Astrocyte (in vitro differentiated cells and primary cell): ENCODE data around the gene KIAA1614. TPM values are rescaled to one million over a fixed set of nuclear protein-coding genes. Genes with fewer than 3 reads are reported as not detected.

Experiments used
- DNase-seq: peaks from one replicate; pipeline ENCODE4 v3.0.0-alpha.2; 2010; ENCODE audit warnings: low read depth
- FAIRE-seq: peaks from 2 replicates; lab custom pipeline; 2011; peaks lifted over from hg19 to GRCh38; lab: Jason Lieb, UNC
- H2AFZ ChIP-seq: 2 replicates; pipeline ENCODE4 v1.6.0; 2012; ENCODE audit warnings: low read depth, low read length, inconsistent platforms
- H3K27ac ChIP-seq: 2 replicates; pipeline ENCODE4 v1.5.1; 2011; ENCODE audit warnings: low read depth, low read length, inconsistent platforms
- H3K27me3 ChIP-seq: 2 replicates; pipeline ENCODE4 v1.6.0; 2011; ENCODE audit warnings: low read length, inconsistent platforms; ENCODE audit not compliant: insufficient read depth
- H3K36me3 ChIP-seq: 2 replicates; pipeline ENCODE4 v1.5.1; 2011; ENCODE audit warnings: low read length, inconsistent platforms; ENCODE audit not compliant: insufficient read depth
- H3K4me1 ChIP-seq: 2 replicates; pipeline ENCODE4 v1.5.1; 2011; ENCODE audit warnings: low read length, inconsistent platforms; ENCODE audit not compliant: insufficient read depth
- H3K4me2 ChIP-seq: 2 replicates; pipeline ENCODE4 v1.6.0; 2012; ENCODE audit warnings: low read length, inconsistent platforms
- H3K4me3 ChIP-seq: 2 replicates; pipeline ENCODE4 v1.5.1; 2011; ENCODE audit warnings: low read depth, mild to moderate bottlenecking, low read length, inconsistent platforms; ENCODE audit not compliant: insufficient read depth
- H3K79me2 ChIP-seq: 2 replicates; pipeline ENCODE4 v1.6.0; 2012; ENCODE audit warnings: mild to moderate bottlenecking, low read length, inconsistent platforms; ENCODE audit not compliant: insufficient read depth
- H3K9ac ChIP-seq: 2 replicates; pipeline ENCODE4 v1.6.0; 2012; ENCODE audit warnings: mild to moderate bottlenecking, low read length, inconsistent platforms
- H3K9me3 ChIP-seq: 2 replicates; pipeline ENCODE4 v1.5.1; 2012; ENCODE audit warnings: low read depth, mild to moderate bottlenecking, low read length, inconsistent platforms; ENCODE audit not compliant: insufficient read depth
- H4K20me1 ChIP-seq: 2 replicates; pipeline ENCODE4 v1.6.0; 2012; ENCODE audit warnings: low read length, inconsistent platforms; ENCODE audit not compliant: insufficient read depth
- H3K27ac Mint-ChIP-seq: one replicate; pipeline ENCODE4 v1.8.0; 2021; ENCODE audit warnings: mild to moderate bottlenecking, mixed read lengths; ENCODE audit not compliant: unreplicated experiment
- H3K27me3 Mint-ChIP-seq: one replicate; pipeline ENCODE4 v1.8.0; 2021; ENCODE audit warnings: low read depth, mixed read lengths; ENCODE audit not compliant: unreplicated experiment
- H3K36me3 Mint-ChIP-seq: one replicate; pipeline ENCODE4 v1.8.0; 2021; ENCODE audit warnings: low read depth, mixed read lengths; ENCODE audit not compliant: unreplicated experiment
- H3K4me1 Mint-ChIP-seq: one replicate; pipeline ENCODE4 v1.8.0; 2021; ENCODE audit warnings: low read depth, mixed read lengths; ENCODE audit not compliant: unreplicated experiment
- H3K4me3 Mint-ChIP-seq: one replicate; pipeline ENCODE4 v1.8.0; 2021; ENCODE audit warnings: mild to moderate bottlenecking, moderate library complexity, mixed read lengths; ENCODE audit not compliant: unreplicated experiment
- H3K9me3 Mint-ChIP-seq: one replicate; pipeline ENCODE4 v1.8.0; 2021; ENCODE audit warnings: mild to moderate bottlenecking, mixed read lengths; ENCODE audit not compliant: unreplicated experiment
- CTCF ChIP-seq: IDR thresholded peaks from 2 replicates; pipeline ENCODE4 v1.5.1; 2011; ENCODE audit warnings: low read depth, mild to moderate bottlenecking, inconsistent platforms, low read length, moderate library complexity; ENCODE audit not compliant: insufficient read depth
- EZH2 ChIP-seq: IDR thresholded peaks from 2 replicates; pipeline ENCODE4 v1.6.1; 2012; ENCODE audit warnings: mild to moderate bottlenecking, low read length, inconsistent platforms; ENCODE audit not compliant: insufficient read depth
- total RNA-seq: library from RNA; stranded (reverse); gene quantifications from 2 replicates; pipeline ENCODE4 v1.2.1, GENCODE V29; 2021

The KIAA1614 gene
- total RNA-seq, 1 donor from 2014 or later = 0.84 TPM

- Histone ChIP-seq H3K4me1 (no peaks in the 10 kb centered on the region), H3K4me2 (no peak overlapping the region), H2AFZ (no peak overlapping the region), H3K9ac (no peak overlapping the region), H3K9me3 (no peaks in the 10 kb centered on the region), H3K27ac (no peak overlapping the region), H4K20me1 (no peaks in the 10 kb centered on the region), H3K4me3 (no peak overlapping the region), H3K36me3 (no peaks in the 10 kb centered on the region), H3K27me3 (no peaks in the 10 kb centered on the region), H3K79me2 (no peaks in the 10 kb centered on the region)
- DNase-seq = no peak
- H3K9me3 Mint-ChIP-seq = no peaks in the 10 kb centered on the region
- no peaks in the 10 kb centered on the region for H3K4me1 Mint-ChIP-seq
- TF ChIP-seq CTCF = no peak
- no peak for TF ChIP-seq EZH2
- H3K36me3 Mint-ChIP-seq = no peaks in the 10 kb centered on the region
- H3K4me3 Mint-ChIP-seq = no peak overlapping the region
- no peak overlapping the region for H3K27ac Mint-ChIP-seq
- FAIRE-seq = no peak
- no peaks in the 10 kb centered on the region for H3K27me3 Mint-ChIP-seq
These were observed 23.4 kb upstream of the KIAA1614 start for GRCh38 chr1:180889325-180889724.

DNA sequence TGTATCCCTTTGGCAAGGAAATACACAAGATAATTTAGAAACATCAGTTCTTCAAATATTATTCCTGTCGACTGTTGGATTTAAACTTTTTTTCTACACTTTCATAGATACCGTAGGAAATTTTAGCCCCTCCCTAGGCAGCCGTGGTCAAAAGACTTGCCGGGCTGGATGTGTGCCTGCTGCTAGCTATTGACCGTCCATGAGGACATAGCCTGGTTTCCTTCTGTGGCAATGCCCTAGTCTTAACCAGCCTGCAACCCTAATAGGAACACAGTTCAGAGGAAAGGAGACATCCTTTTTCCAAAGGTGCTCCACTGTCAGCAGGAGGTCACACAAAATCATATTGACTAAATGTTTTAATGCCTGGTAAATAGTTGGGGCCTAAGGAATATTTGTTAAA is 20.4 kb upstream of the KIAA1614 start:
- Histone ChIP-seq H3K4me3 (no peak overlapping the region), H3K4me1 (no peaks in the 10 kb centered on the region), H3K9me3 (no peaks in the 10 kb centered on the region), H3K79me2 (no peaks in the 10 kb centered on the region), H2AFZ (no peak overlapping the region), H3K27ac (no peak overlapping the region), H3K4me2 (no peak overlapping the region), H4K20me1 (no peaks in the 10 kb centered on the region), H3K36me3 (no peaks in the 10 kb centered on the region), H3K9ac (no peak overlapping the region), H3K27me3 (no peaks in the 10 kb centered on the region)
- no peak for FAIRE-seq
- Mint-ChIP-seq H3K4me3 (no peak overlapping the region), H3K36me3 (peaks cover 3% of the 10 kb centered on the region), H3K27me3 (no peaks in the 10 kb centered on the region), H3K9me3 (no peaks in the 10 kb centered on the region), H3K27ac (no peak overlapping the region), H3K4me1 (no peaks in the 10 kb centered on the region)
- TF ChIP-seq EZH2 (no peak), CTCF (no peak)
- DNase-seq = no peak

- H3K4me3 Mint-ChIP-seq = no peak overlapping the region
- no peaks in the 10 kb centered on the region for H3K9me3 Mint-ChIP-seq
- Histone ChIP-seq H3K27me3 (no peaks in the 10 kb centered on the region), H3K9ac (no peak overlapping the region), H2AFZ (no peak overlapping the region), H3K9me3 (no peaks in the 10 kb centered on the region), H3K4me3 (no peak overlapping the region), H3K36me3 (no peaks in the 10 kb centered on the region), H3K4me2 (no peak overlapping the region), H3K4me1 (no peaks in the 10 kb centered on the region), H3K27ac (no peak overlapping the region), H4K20me1 (no peaks in the 10 kb centered on the region), H3K79me2 (no peaks in the 10 kb centered on the region)
- FAIRE-seq (no peak), DNase-seq (no peak)
- H3K27me3 Mint-ChIP-seq = no peaks in the 10 kb centered on the region
- no peaks in the 10 kb centered on the region for H3K4me1 Mint-ChIP-seq
- H3K27ac Mint-ChIP-seq = no peak overlapping the region
- TF ChIP-seq EZH2 = no peak
- peaks cover 3% of the 10 kb centered on the region for H3K36me3 Mint-ChIP-seq
These were observed 20.0 kb upstream of the KIAA1614 start for GRCh38 chr1:180892675-180893074.
